Mesodermal cell (in vitro differentiated cells): ENCODE data around the gene DLG3.

Experiments
- H3K27ac ChIP-seq: 2 replicates; pipeline ENCODE4 v1.7.0; 2013; ENCODE audit warnings: mild to moderate bottlenecking, low read depth, low read length, moderate library complexity; ENCODE audit not compliant: severe bottlenecking
- H3K36me3 ChIP-seq: 2 replicates; pipeline ENCODE4 v1.7.1; 2013; ENCODE audit warnings: mild to moderate bottlenecking, low read length, moderate library complexity; ENCODE audit not compliant: control insufficient read depth, insufficient read depth
- H3K4me1 ChIP-seq: one replicate; pipeline ENCODE4 v1.7.1; 2013; ENCODE audit warnings: mild to moderate bottlenecking, low read length; ENCODE audit not compliant: insufficient read depth, control insufficient read depth, poor library complexity, severe bottlenecking
- H3K4me3 ChIP-seq: 2 replicates; pipeline ENCODE4 v1.7.0; 2013; ENCODE audit warnings: low read length, control low read depth, mild to moderate bottlenecking; ENCODE audit not compliant: insufficient read depth, poor library complexity, severe bottlenecking; ENCODE audit errors: extremely low read depth
- H3K9me3 ChIP-seq: 2 replicates; pipeline ENCODE4 v1.7.1; 2013; ENCODE audit warnings: mild to moderate bottlenecking, low read length, moderate library complexity; ENCODE audit not compliant: control insufficient read depth
- WGBS, 2 experiments: methylation state at CpG; one replicate each; pipeline ENCODE4 v1.1.5; 2013; ENCODE audit warnings: missing lambda C conversion rate in 2 of 2; ENCODE audit not compliant: insufficient coverage in 2 of 2; 5-methylcytosine and 5-hydroxymethylcytosine counted together

DLG3 gene

DNA sequence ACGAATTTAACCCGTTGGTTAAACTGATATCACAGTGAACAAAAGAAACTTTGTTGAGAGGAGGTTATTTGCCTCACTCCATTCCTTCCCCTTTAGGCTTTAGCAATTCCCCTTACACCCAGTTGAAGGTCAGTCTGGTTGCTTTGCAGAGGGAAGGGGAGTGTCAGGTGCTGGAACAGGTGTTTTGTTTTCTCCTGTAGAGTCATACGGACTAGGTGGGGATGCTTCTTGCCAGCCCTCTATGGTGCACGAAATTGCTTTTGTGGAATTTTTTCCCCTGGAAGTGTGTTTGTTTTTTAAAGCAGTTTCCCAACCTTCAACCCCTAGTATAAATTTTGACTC lies 33.1 kb downstream of the DLG3 start:
- no peak overlapping the region for H3K4me3 ChIP-seq
- peak overlapping the region; percentile 84 for H3K27ac ChIP-seq
- H3K36me3 ChIP-seq, result peaks cover 9% of the 10 kb centered on the region
- WGBS, 2 experiments, result no CpG with 5 or more reads among the region's 4 CpGs
- H3K9me3 ChIP-seq, result no peaks in the 10 kb centered on the region
- H3K4me1 ChIP-seq, result peaks cover 43% of the 10 kb centered on the region

- peaks cover 43% of the 10 kb centered on the region for H3K4me1 ChIP-seq
Observed at GRCh38 chrX:70478526-70479245, 34.1 kb downstream of the DLG3 start.

GRCh38 chrX:70479247-70479921 lies 34.7 kb downstream of the DLG3 start:
- peaks cover 7% of the 10 kb centered on the region for H3K36me3 ChIP-seq
- WGBS, 2 experiments, result no CpG with 5 or more reads among the region's 4 CpGs
- H3K27ac ChIP-seq, result peak overlapping the region; percentile 90
- no peaks in the 10 kb centered on the region for H3K9me3 ChIP-seq
- peak overlapping the region; percentile 8 for H3K4me3 ChIP-seq
- H3K4me1 ChIP-seq, result peaks cover 43% of the 10 kb centered on the region

More at GRCh38 chrX:70478526-70479245, 34.1 kb downstream of the DLG3 start:
- peak overlapping the region; percentile 90 for H3K27ac ChIP-seq
- peak overlapping the region; percentile 8 for H3K4me3 ChIP-seq
- H3K36me3 ChIP-seq, result peaks cover 7% of the 10 kb centered on the region
- WGBS, 2 experiments, result 45 to 80% methylated on average over 3 to 6 of the region's 10 CpGs
- H3K9me3 ChIP-seq, result no peaks in the 10 kb centered on the region

GRCh38 chrX:70479922-70480659 lies 35.5 kb downstream of the DLG3 start:
- WGBS, 2 experiments, result no CpG with 5 or more reads among the region's 6 CpGs
- Histone ChIP-seq H3K9me3 (no peaks in the 10 kb centered on the region), H3K36me3 (peaks cover 14% of the 10 kb centered on the region), H3K27ac (peak overlapping the region; percentile 90), H3K4me3 (no peak overlapping the region), H3K4me1 (peaks cover 43% of the 10 kb centered on the region)

DNA sequence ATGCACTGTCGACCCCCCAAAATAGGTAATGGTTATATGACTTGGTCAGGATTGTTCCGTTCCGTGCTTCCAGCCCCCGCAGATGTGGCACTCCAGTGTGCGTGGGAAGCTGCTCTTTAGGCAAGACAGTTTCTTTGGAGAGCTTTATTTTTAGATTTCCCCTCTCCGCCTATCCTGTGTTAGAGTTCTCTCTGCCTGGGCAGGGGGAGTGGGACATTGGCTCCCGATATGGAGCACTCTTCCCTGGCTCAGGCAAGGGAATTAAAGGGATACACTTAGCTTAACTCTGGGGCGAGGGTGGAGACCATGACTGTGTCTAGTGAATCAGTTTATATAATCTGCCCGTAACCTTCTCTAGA lies 36.0 kb downstream of the DLG3 start:
- H3K4me1 ChIP-seq, result peaks cover 43% of the 10 kb centered on the region

DNA sequence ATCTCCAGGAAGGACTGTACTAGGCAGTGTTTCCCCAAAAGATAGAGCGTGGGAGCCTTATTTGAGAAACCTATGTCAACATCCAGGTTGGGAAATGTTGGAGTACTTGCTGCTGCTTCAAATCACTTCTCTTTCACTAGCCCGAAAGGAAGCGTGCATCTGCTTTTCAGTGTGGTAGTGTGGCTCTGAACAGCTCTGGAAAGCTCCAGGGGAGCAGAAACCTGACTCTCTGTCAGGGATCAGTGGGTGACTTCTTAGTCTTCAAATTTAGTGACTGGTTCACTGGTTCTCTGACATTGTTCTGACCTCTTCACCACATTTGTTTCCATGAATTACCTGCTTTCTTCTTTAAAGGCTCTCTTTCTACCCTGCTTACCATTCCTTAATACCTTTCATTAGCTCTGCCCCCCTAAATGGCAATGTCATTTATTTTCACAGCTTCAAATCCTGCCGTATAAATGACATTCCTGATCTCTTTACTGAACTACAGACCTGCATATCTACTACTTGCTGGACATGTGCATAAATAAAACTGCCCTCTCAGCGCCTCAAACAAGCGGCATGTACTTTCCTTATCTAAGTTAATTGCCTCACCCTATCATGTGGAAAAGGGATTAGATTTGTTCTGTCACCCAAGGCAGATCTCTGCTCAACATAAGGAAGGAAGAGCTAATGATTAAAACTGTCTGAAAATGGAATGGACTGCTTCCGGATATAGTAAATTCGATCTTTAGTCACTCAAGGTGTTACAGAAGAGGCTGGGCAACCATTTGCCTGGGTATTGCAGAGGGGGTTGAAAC lies 37.0 kb downstream of the DLG3 start:
- WGBS, 2 experiments, result 100% methylated on average over 1 of the region's 8 CpGs
- Histone ChIP-seq H3K9me3 (no peaks in the 10 kb centered on the region), H3K27ac (peak overlapping the region; percentile 16), H3K4me3 (no peak overlapping the region), H3K4me1 (peaks cover 37% of the 10 kb centered on the region), H3K36me3 (peaks cover 28% of the 10 kb centered on the region)

More for the DNA sequence above, 36.0 kb downstream of the DLG3 start:
- H3K27ac ChIP-seq, result peak overlapping the region; percentile 29
- no peak overlapping the region for H3K4me3 ChIP-seq
- H3K9me3 ChIP-seq, result no peaks in the 10 kb centered on the region
- WGBS, 2 experiments, result 80% methylated on average over 1 to 4 of the region's 9 CpGs
- H3K36me3 ChIP-seq, result peaks cover 20% of the 10 kb centered on the region

DNA sequence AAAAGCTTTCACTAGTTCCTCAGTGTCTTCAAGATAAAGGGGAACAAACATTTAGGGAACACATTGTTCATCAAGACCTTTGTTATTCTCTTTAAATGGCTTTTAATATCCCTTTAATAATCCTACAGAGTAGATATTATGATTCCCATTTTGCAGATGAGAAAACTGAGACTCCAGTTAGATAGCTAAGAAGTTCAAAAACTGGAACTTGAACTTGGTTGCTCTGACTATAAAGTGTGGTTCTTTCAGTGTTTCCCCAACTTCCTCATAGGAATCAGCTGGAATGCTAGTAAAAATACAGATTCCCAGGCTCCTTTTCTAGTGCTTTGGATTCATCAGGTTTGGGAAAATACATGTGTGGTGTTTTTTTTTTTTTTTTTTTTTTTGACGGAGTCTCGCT lies 37.7 kb downstream of the DLG3 start:
- Histone ChIP-seq H3K36me3 (peaks cover 32% of the 10 kb centered on the region), H3K9me3 (no peaks in the 10 kb centered on the region), H3K4me1 (peaks cover 30% of the 10 kb centered on the region), H3K4me3 (no peak overlapping the region), H3K27ac (no peak overlapping the region)
- no CpG with 5 or more reads among the region's 2 CpGs for WGBS, 2 experiments

- 86 to 95% methylated on average over 6 to 7 of the region's 7 CpGs for WGBS, 2 experiments
Observed at GRCh38 chrX:70485466-70485865, 40.8 kb downstream of the DLG3 start.

GRCh38 chrX:70488856-70489255 lies 44.2 kb downstream of the DLG3 start:
- Histone ChIP-seq H3K9me3 (no peaks in the 10 kb centered on the region), H3K36me3 (peaks cover 55% of the 10 kb centered on the region), H3K4me1 (no peaks in the 10 kb centered on the region), H3K4me3 (no peak overlapping the region), H3K27ac (no peak overlapping the region)
- WGBS, 2 experiments, result 100% methylated on average over 1 of the region's 2 CpGs

More at GRCh38 chrX:70485466-70485865, 40.8 kb downstream of the DLG3 start:
- H3K27ac ChIP-seq, result no peak overlapping the region
- H3K4me1 ChIP-seq, result peaks cover 8% of the 10 kb centered on the region
- peaks cover 36% of the 10 kb centered on the region for H3K36me3 ChIP-seq
- H3K9me3 ChIP-seq, result no peaks in the 10 kb centered on the region
- no peak overlapping the region for H3K4me3 ChIP-seq

- Histone ChIP-seq H3K36me3 (peaks cover 66% of the 10 kb centered on the region), H3K4me1 (no peaks in the 10 kb centered on the region), H3K27ac (no peak overlapping the region), H3K4me3 (no peak overlapping the region), H3K9me3 (no peaks in the 10 kb centered on the region)
- WGBS, 2 experiments, result 60 to 100% methylated on average over 1 of the region's 4 CpGs
Observed at GRCh38 chrX:70494441-70494840, 49.8 kb downstream of the DLG3 start.
